ENCODE data around the gene SHISA9.

DNA sequence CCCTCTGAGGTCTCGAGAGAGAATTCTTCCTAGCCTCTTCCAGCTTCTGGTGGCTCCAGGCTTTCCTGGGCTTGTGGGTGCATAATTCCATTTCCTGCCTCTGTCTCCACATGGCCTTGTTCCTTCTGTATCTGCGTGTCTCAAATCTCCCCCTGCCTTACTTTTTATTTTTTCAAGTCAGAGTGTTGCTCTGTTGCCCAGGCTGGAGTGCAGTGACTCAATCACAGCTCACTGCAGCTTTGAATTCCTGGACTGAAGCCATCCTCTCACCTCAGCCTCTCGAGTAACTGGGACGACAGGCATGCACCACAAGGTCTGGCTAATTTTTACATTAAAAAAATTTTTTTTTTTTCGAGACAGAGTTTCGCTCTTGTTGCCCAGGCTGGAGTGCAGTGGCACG, 120.6 kb downstream of the SHISA9 start:
- TF ChIP-seq CTCF (IDR thresholded peaks at IDR 0.05) = no peak
- TF ChIP-seq POLR2A (IDR thresholded peaks at IDR 0.05) = no peak
